ENCODE results near the gene WNT4. TPM values are rescaled to one million over a fixed set of nuclear protein-coding genes. Genes with fewer than 3 reads are reported as not detected.
"Not testable (repeated sequence)": the region's sequence is repeated elsewhere in the genome, so short reads cannot be mapped to it uniquely, and the experiment has no call there.

WNT4 gene
- total and polyA plus RNA-seq, 3 experiments from 2014 or later, result 0.08 TPM; not detected in 2

DNA sequence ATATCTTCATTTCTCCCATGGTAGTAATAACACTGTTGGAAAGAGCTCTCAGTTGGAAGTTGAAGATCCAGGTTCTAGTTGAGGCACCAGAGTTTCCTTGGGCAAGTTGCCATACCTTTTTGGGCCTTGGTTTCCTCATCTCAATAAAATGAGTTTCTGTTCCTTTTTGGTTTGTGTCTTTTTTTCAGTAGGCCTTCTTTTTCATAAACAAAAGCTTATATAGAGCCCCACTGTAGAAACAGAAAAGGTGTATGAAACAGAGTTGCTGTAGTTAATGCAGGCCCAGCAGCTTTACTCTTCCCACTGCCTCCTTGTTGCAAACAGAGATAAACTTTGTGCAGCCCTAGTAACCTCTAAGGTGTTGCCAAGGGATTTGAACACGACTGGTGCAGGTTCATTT lies 41.7 kb downstream of the WNT4 start:
- ChIA-PET POLR2A (no interaction called here), CTCF (no interaction called here)
- Mint-ChIP-seq H3K27ac (peak overlapping the region in 6 of 8 donors; percentile 36 to 78 (median 56)), H3K9me3 (no peaks in the 10 kb centered on the region), H3K4me1 (peaks cover 63 to 88% (median 82%) of the 10 kb centered on the region in 3 donors), H3K4me3 (no peak overlapping the region), H3K27me3 (peaks cover 0 to 1% of the 10 kb centered on the region in 2 donors), H3K36me3 (peaks cover 0 to 63% (median 11%) of the 10 kb centered on the region in 3 donors)
- H3K4me1 ChIP-seq (ENCODE audit: insufficient read depth, low read length), result peaks cover 54% of the 10 kb centered on the region
- peaks cover 34% of the 10 kb centered on the region for H3K36me3 ChIP-seq (ENCODE audit: insufficient read depth, low read length)
- no peak overlapping the region for H3K4me3 ChIP-seq (ENCODE audit: low read length)
- no peak for DNase-seq
- no peak overlapping the region for H3K27ac ChIP-seq (ENCODE audit: low read depth, low read length)
- H3K27me3 ChIP-seq (ENCODE audit: insufficient read depth, low read length, poor library complexity, severe bottlenecking), result no peaks in the 10 kb centered on the region
- no peaks in the 10 kb centered on the region for H3K9me3 ChIP-seq (ENCODE audit: low read length)

DNA sequence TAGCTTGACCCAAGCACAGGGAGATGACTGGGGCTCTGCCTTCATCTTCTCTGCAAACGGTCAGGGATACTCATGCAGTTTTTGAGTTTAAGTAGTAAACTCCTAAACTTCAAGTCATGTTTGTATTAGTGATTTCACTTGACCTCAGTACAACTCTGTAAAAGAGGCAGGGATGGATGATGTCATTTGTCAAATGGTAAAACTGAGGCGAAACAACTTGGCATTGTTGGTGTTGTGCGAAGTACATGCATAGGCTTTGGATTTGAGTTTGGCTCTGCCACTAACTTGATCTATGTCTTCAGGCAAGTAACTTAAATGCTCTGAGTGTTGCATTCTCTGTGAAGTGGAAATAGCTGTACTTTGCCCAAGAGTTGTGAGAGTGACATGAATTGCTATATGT lies 42.7 kb downstream of the WNT4 start:
- no peak for DNase-seq
- Mint-ChIP-seq H3K27me3 (peaks cover 0 to 1% of the 10 kb centered on the region in 2 donors), H3K4me3 (no peak overlapping the region), H3K4me1 (peaks cover 56 to 81% (median 72%) of the 10 kb centered on the region in 3 donors), H3K9me3 (no peaks in the 10 kb centered on the region), H3K36me3 (peaks cover 0 to 67% (median 9%) of the 10 kb centered on the region in 3 donors), H3K27ac (peak overlapping the region in 7 of 8 donors; percentile 32 to 87 (median 69))
- peaks cover 43% of the 10 kb centered on the region for H3K4me1 ChIP-seq (ENCODE audit: insufficient read depth, low read length)
- H3K27ac ChIP-seq (ENCODE audit: low read depth, low read length), result no peak overlapping the region
- POLR2A ChIA-PET, result interaction anchor here (0.7 kb wide), 1 partner anchor 1384 kb away, joined by 9 read pairs; no protein-coding TSS in a partner anchor
- H3K4me3 ChIP-seq (ENCODE audit: low read length), result no peak overlapping the region
- H3K36me3 ChIP-seq (ENCODE audit: insufficient read depth, low read length), result peaks cover 36% of the 10 kb centered on the region
- no peaks in the 10 kb centered on the region for H3K27me3 ChIP-seq (ENCODE audit: insufficient read depth, low read length, poor library complexity, severe bottlenecking)
- CTCF ChIA-PET, result no interaction called here
- no peaks in the 10 kb centered on the region for H3K9me3 ChIP-seq (ENCODE audit: low read length)

GRCh38 chr1:22098752-22099151 lies 44.1 kb downstream of the WNT4 start:
- H3K36me3 Mint-ChIP-seq, result peaks cover 0 to 74% (median 14%) of the 10 kb centered on the region in 3 donors
- Histone ChIP-seq H3K4me1 (ENCODE audit: insufficient read depth, low read length) (peaks cover 29% of the 10 kb centered on the region), H3K27ac (ENCODE audit: low read depth, low read length) (no peak overlapping the region), H3K36me3 (ENCODE audit: insufficient read depth, low read length) (peaks cover 36% of the 10 kb centered on the region), H3K4me3 (ENCODE audit: low read length) (no peak overlapping the region), H3K27me3 (ENCODE audit: insufficient read depth, low read length, poor library complexity, severe bottlenecking) (no peaks in the 10 kb centered on the region), H3K9me3 (ENCODE audit: low read length) (no peaks in the 10 kb centered on the region)
- H3K9me3 Mint-ChIP-seq, result no peaks in the 10 kb centered on the region
- H3K27me3 Mint-ChIP-seq, result peaks cover 0 to 1% of the 10 kb centered on the region in 2 donors
- CTCF ChIA-PET, result interaction anchor here (0.9 to 1.3 kb wide), 3 partner anchors 8 to 69 kb away, joined by 3 to 4 read pairs (median 4); partner anchors contain the start of gene CDC42
- H3K27ac Mint-ChIP-seq, result peak overlapping the region in 6 of 8 donors; percentile 33 to 85 (median 52)
- POLR2A ChIA-PET, result no interaction called here
- no peak for DNase-seq
- H3K4me1 Mint-ChIP-seq, result peaks cover 51 to 75% (median 69%) of the 10 kb centered on the region in 3 donors
- H3K4me3 Mint-ChIP-seq, result no peak overlapping the region

- no peaks in the 10 kb centered on the region for H3K9me3 ChIP-seq (ENCODE audit: low read length)
- Mint-ChIP-seq H3K4me3 (no peak overlapping the region), H3K9me3 (no peaks in the 10 kb centered on the region), H3K27me3 (peaks cover 0 to 1% of the 10 kb centered on the region in 2 donors), H3K36me3 (peaks cover 0 to 85% (median 14%) of the 10 kb centered on the region in 3 donors), H3K27ac (peak overlapping the region in 2 of 8 donors; percentile 38 to 46), H3K4me1 (peaks cover 51 to 74% (median 73%) of the 10 kb centered on the region in 3 donors)
- CTCF ChIA-PET, result no interaction called here
- no peak overlapping the region for H3K4me3 ChIP-seq (ENCODE audit: low read length)
- peaks cover 20% of the 10 kb centered on the region for H3K4me1 ChIP-seq (ENCODE audit: insufficient read depth, low read length)
- no peak for DNase-seq
- H3K27ac ChIP-seq (ENCODE audit: low read depth, low read length), result no peak overlapping the region
- no peaks in the 10 kb centered on the region for H3K27me3 ChIP-seq (ENCODE audit: insufficient read depth, low read length, poor library complexity, severe bottlenecking)
- H3K36me3 ChIP-seq (ENCODE audit: insufficient read depth, low read length), result peaks cover 32% of the 10 kb centered on the region
- POLR2A ChIA-PET, result no interaction called here
These were observed 46.4 kb downstream of the WNT4 start for GRCh38 chr1:22096463-22096862.

DNA sequence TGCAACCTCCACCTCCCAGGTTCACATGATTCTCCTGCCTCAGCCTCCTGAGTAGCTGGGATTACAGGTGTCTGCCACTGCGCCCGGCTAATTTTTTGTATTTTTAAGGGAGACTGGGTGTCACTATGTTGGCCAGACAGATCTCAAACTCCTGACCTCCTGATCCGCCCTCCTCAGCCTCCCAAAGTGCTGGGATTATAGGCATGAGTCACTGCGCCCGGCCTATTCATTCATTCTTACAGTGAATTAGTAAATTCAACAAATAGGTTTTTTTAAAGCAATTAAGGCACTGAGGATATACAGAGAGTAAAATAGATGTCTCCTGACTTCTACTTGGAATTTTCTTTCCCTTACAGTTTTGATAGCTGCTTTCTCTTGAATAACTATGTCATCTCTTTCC lies 46.9 kb downstream of the WNT4 start:
- Histone ChIP-seq H3K4me1 (ENCODE audit: insufficient read depth, low read length) (peaks cover 25% of the 10 kb centered on the region), H3K27me3 (ENCODE audit: insufficient read depth, low read length, poor library complexity, severe bottlenecking) (no peaks in the 10 kb centered on the region), H3K27ac (ENCODE audit: low read depth, low read length) (no peak overlapping the region), H3K4me3 (ENCODE audit: low read length) (no peak overlapping the region), H3K9me3 (ENCODE audit: low read length) (no peaks in the 10 kb centered on the region), H3K36me3 (ENCODE audit: insufficient read depth, low read length) (peaks cover 33% of the 10 kb centered on the region)
- ChIA-PET POLR2A (no interaction called here), CTCF (no interaction called here)
- H3K9me3 Mint-ChIP-seq, result no peaks in the 10 kb centered on the region
- no peak overlapping the region for H3K4me3 Mint-ChIP-seq
- peaks cover 0 to 1% of the 10 kb centered on the region in 2 donors for H3K27me3 Mint-ChIP-seq
- DNase-seq, result no peak
- peaks cover 51 to 74% (median 73%) of the 10 kb centered on the region in 3 donors for H3K4me1 Mint-ChIP-seq
- H3K36me3 Mint-ChIP-seq, result peaks cover 0 to 86% (median 16%) of the 10 kb centered on the region in 3 donors
- H3K27ac Mint-ChIP-seq, result peak overlapping the region in 2 of 8 donors; percentile 46 to 78

GRCh38 chr1:22093513-22093912 lies 49.4 kb downstream of the WNT4 start:
- Histone ChIP-seq H3K4me1 (ENCODE audit: insufficient read depth, low read length) (peaks cover 35% of the 10 kb centered on the region), H3K27ac (ENCODE audit: low read depth, low read length) (no peak overlapping the region), H3K36me3 (ENCODE audit: insufficient read depth, low read length) (peaks cover 40% of the 10 kb centered on the region), H3K4me3 (ENCODE audit: low read length) (no peak overlapping the region), H3K27me3 (ENCODE audit: insufficient read depth, low read length, poor library complexity, severe bottlenecking) (no peaks in the 10 kb centered on the region), H3K9me3 (ENCODE audit: low read length) (no peaks in the 10 kb centered on the region)
- H3K4me3 Mint-ChIP-seq, result no peak overlapping the region
- DNase-seq, result no peak
- H3K27ac Mint-ChIP-seq, result peak overlapping the region in 5 of 8 donors; percentile 34 to 73 (median 53)
- CTCF ChIA-PET, result interaction anchor here (1.1 kb wide), 1 partner anchor 12 kb away, joined by 4 read pairs; no protein-coding TSS in a partner anchor
- H3K9me3 Mint-ChIP-seq, result no peaks in the 10 kb centered on the region
- peaks cover 58 to 74% (median 73%) of the 10 kb centered on the region in 3 donors for H3K4me1 Mint-ChIP-seq
- H3K36me3 Mint-ChIP-seq, result peaks cover 5 to 86% (median 28%) of the 10 kb centered on the region in 3 donors
- peaks cover 0 to 1% of the 10 kb centered on the region in 2 donors for H3K27me3 Mint-ChIP-seq
- POLR2A ChIA-PET, result interaction anchor here (1.1 kb wide), 1 partner anchor 69 kb away, joined by 3 read pairs; no protein-coding TSS in a partner anchor

DNA sequence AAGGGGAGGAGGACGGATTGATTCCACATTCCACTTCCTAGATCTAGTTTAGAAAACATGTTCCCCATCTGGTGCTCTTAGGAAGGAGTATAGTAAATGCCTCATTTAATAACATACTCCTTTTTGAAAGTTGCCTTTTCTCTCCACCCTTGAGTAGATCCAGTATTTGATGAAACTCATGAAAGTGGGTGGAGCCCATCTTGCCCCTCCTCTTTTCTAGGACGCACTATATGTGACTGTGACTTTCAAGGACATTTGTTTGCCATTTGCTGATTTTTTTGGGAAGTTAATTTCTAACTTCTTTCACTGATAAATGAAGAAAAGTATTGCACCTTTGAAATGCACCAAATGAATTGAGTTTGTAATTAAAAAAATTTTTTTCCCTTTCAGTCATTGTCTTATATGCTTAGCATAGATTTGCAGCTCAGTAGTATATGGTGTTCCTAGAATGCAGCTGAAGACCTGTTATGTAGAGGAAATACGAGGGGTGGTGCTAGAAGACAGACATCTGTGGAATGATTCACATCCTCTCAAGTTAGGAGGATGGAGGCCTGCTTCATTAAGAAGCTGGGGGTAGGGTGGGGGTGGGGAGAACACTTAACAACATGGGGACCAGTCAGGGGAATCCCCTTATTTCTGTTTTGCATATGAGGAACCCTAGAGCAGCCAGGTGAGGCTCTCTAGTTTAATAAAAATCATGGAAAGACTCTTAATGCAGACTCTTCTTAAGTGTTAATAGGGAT lies 50.7 kb downstream of the WNT4 start:
- Histone ChIP-seq H3K36me3 (ENCODE audit: insufficient read depth, low read length) (peaks cover 36% of the 10 kb centered on the region), H3K4me1 (ENCODE audit: insufficient read depth, low read length) (peaks cover 48% of the 10 kb centered on the region)
- peak overlapping the region in 7 of 8 donors; percentile 8 to 77 (median 39) for H3K27ac Mint-ChIP-seq
- peaks cover 5 to 87% (median 28%) of the 10 kb centered on the region in 3 donors for H3K36me3 Mint-ChIP-seq
- H3K27ac ChIP-seq (ENCODE audit: low read depth, low read length); H3K9me3 Mint-ChIP-seq; H3K9me3 ChIP-seq (ENCODE audit: low read length); H3K4me3 ChIP-seq (ENCODE audit: low read length); H3K27me3 Mint-ChIP-seq; H3K27me3 ChIP-seq (ENCODE audit: insufficient read depth, low read length, poor library complexity, severe bottlenecking): not testable (repeated sequence)
- peaks cover 65 to 76% (median 75%) of the 10 kb centered on the region in 3 donors for H3K4me1 Mint-ChIP-seq
- peak overlapping the region in 1 of 7 donors; percentile 41 for H3K4me3 Mint-ChIP-seq
- ChIA-PET CTCF (interaction anchor here (1.1 to 1.5 kb wide), 3 partner anchors 8 to 70 kb away, joined by 3 to 4 read pairs (median 4); no protein-coding TSS in a partner anchor), POLR2A (interaction anchor here (0.7 to 1.1 kb wide), 2 partner anchors 39 to 68 kb away, joined by 3 read pairs; no protein-coding TSS in a partner anchor)
- peak in 2 of 5 donors; percentile 16 to 41 for DNase-seq

- Histone ChIP-seq H3K27ac (ENCODE audit: low read depth, low read length) (no peak overlapping the region), H3K36me3 (ENCODE audit: insufficient read depth, low read length) (peaks cover 37% of the 10 kb centered on the region), H3K4me1 (ENCODE audit: insufficient read depth, low read length) (peaks cover 57% of the 10 kb centered on the region), H3K4me3 (ENCODE audit: low read length) (no peak overlapping the region), H3K9me3 (ENCODE audit: low read length) (no peaks in the 10 kb centered on the region), H3K27me3 (ENCODE audit: insufficient read depth, low read length, poor library complexity, severe bottlenecking) (no peaks in the 10 kb centered on the region)
- ChIA-PET CTCF (interaction anchor here (0.9 to 1.5 kb wide), 5 partner anchors 8 to 66 kb away, joined by 3 to 4 read pairs (median 3); partner anchors contain the start of gene CDC42), POLR2A (no interaction called here)
- Mint-ChIP-seq H3K4me1 (peaks cover 75 to 89% (median 84%) of the 10 kb centered on the region in 3 donors), H3K36me3 (peaks cover 5 to 88% (median 34%) of the 10 kb centered on the region in 3 donors), H3K9me3 (no peaks in the 10 kb centered on the region), H3K27ac (peak overlapping the region; percentile 25 to 93 (median 56)), H3K4me3 (peak overlapping the region in 6 of 7 donors; percentile 27 to 55 (median 36)), H3K27me3 (no peaks in the 10 kb centered on the region)
- no peak for DNase-seq
These were observed 52.0 kb downstream of the WNT4 start for GRCh38 chr1:22090867-22091266.
